DND-41 (cell line): ENCODE measurements around the gene EPS8L3.

Source experiments
- ATAC-seq: fragments of 200-7000 bp; cut with Tn5 transposase; 3 replicates; pipeline ENCODE4 v1.9.1; 2021; ENCODE audit warnings: low read depth; ENCODE audit not compliant: insufficient read depth
- DNase-seq: peaks from one replicate; pipeline ENCODE4 v3.0.0-alpha.2; 2020
- H2AFZ ChIP-seq: 2 replicates; pipeline ENCODE4 v1.6.0; 2012; ENCODE audit warnings: low read depth, low read length
- H3K27ac ChIP-seq: 2 replicates; pipeline ENCODE4 v1.5.1; 2012; ENCODE audit warnings: low read length, inconsistent platforms
- H3K27me3 ChIP-seq: fragments of 200-600 bp; sonication (generic); 2 replicates; pipeline ENCODE4 v1.6.0; 2012; ENCODE audit warnings: low read length, mild to moderate bottlenecking, inconsistent platforms; ENCODE audit not compliant: insufficient read depth, poor library complexity
- H3K36me3 ChIP-seq: 2 replicates; pipeline ENCODE4 v1.5.1; 2012; ENCODE audit warnings: low read length, inconsistent platforms; ENCODE audit not compliant: insufficient read depth
- H3K4me1 ChIP-seq: 2 replicates; pipeline ENCODE4 v1.5.1; 2012; ENCODE audit warnings: mild to moderate bottlenecking, low read length; ENCODE audit not compliant: insufficient read depth
- H3K4me2 ChIP-seq: 2 replicates; pipeline ENCODE4 v1.6.0; 2012; ENCODE audit warnings: mild to moderate bottlenecking, moderate library complexity, low read length, inconsistent platforms; ENCODE audit not compliant: insufficient read depth
- H3K4me3 ChIP-seq, 2 experiments: fragments of 200-600 bp in 1 of 2; shearing (Covaris generic) in 1 of 2; 2 replicates each; pipeline ENCODE4 v1.5.1; 2012 to 2016; ENCODE audit warnings: inconsistent platforms in 2 of 2, low read length in 2 of 2, mild to moderate bottlenecking in 2 of 2, low read depth in 1 of 2, moderate library complexity in 1 of 2
- H3K79me2 ChIP-seq: 2 replicates; pipeline ENCODE4 v1.6.0; 2012; ENCODE audit warnings: low read length, inconsistent platforms; ENCODE audit not compliant: insufficient read depth
- H3K9ac ChIP-seq: 2 replicates; pipeline ENCODE4 v1.6.0; 2012; ENCODE audit warnings: low read depth, mild to moderate bottlenecking, inconsistent platforms, low read length, moderate library complexity
- H3K9me3 ChIP-seq: 2 replicates; pipeline ENCODE4 v1.5.1; 2012; ENCODE audit warnings: low read length, moderate library complexity, mild to moderate bottlenecking, inconsistent platforms; ENCODE audit not compliant: insufficient read depth, severe bottlenecking
- H4K20me1 ChIP-seq: 2 replicates; pipeline ENCODE4 v1.6.0; 2012; ENCODE audit warnings: low read length; ENCODE audit not compliant: insufficient read depth
- EZH2 ChIP-seq: IDR thresholded peaks from 3 replicates; pipeline ENCODE4 v1.6.1; 2012; ENCODE audit warnings: borderline replicate concordance, low read depth, mild to moderate bottlenecking, moderate library complexity, low read length, inconsistent platforms; ENCODE audit not compliant: severe bottlenecking
- TF ChIP-seq, protein P1 (sequence below): IDR thresholded peaks from 2 replicates; pipeline ENCODE4 v1.5.1; 2012; ENCODE audit warnings: borderline replicate concordance, low read length, moderate library complexity, mild to moderate bottlenecking; ENCODE audit not compliant: poor library complexity, severe bottlenecking; ENCODE audit errors: extremely low read depth

EPS8L3 gene

DNA sequence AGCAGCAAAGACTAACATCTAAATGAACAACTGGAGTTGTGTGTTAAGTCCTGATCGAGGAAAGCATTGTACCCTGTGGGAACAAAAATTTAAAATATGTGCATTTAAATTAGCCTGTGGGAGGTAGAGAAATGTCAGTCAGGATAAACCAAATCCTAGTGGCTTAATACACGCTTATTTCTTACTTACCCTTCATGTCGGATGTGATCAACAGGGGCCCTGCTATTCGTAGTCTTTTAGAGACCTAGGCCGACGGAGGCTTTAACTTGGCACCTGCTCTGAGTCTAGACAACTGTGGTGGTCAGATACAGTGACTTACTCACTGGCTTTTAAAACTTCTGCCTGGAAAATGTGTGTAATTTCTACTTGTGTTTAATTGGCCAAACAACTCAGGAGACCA is 33.1 kb downstream of the EPS8L3 start:
- Histone ChIP-seq H3K79me2 (no peaks in the 10 kb centered on the region), H4K20me1 (no peaks in the 10 kb centered on the region), H3K36me3 (no peaks in the 10 kb centered on the region), H2AFZ (no peak overlapping the region), H3K27me3 (peaks cover 19% of the 10 kb centered on the region), H3K4me1 (no peaks in the 10 kb centered on the region), H3K4me3 (no peak overlapping the region), H3K9ac (no peak overlapping the region), H3K4me2 (no peak overlapping the region), H3K27ac (no peak overlapping the region), H3K9me3 (no peaks in the 10 kb centered on the region)
- ATAC-seq (no peak), DNase-seq (no peak)
- TF ChIP-seq, protein P1, sequence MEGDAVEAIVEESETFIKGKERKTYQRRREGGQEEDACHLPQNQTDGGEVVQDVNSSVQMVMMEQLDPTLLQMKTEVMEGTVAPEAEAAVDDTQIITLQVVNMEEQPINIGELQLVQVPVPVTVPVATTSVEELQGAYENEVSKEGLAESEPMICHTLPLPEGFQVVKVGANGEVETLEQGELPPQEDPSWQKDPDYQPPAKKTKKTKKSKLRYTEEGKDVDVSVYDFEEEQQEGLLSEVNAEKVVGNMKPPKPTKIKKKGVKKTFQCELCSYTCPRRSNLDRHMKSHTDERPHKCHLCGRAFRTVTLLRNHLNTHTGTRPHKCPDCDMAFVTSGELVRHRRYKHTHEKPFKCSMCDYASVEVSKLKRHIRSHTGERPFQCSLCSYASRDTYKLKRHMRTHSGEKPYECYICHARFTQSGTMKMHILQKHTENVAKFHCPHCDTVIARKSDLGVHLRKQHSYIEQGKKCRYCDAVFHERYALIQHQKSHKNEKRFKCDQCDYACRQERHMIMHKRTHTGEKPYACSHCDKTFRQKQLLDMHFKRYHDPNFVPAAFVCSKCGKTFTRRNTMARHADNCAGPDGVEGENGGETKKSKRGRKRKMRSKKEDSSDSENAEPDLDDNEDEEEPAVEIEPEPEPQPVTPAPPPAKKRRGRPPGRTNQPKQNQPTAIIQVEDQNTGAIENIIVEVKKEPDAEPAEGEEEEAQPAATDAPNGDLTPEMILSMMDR, result no peak
- TF ChIP-seq EZH2, result no peak

DNA sequence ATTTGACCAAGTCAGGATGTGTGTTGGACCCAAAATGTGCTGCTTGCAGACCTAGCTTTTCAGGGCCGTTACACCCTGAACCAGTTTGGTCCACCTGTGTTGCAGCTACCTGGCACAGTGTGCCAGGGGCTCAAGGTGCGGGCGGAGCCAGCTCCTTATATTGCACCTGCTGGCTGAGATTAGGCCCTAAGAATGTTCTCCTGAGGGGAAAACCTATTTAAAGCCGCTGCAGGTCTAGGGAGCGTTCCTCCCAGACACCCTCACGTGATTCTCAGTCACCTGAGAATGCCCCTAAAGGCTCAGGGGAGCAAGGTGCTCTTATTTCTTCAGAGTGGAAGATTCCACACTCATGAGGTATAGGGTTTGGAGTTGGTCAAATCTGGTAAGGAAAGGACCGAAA is 34.9 kb downstream of the EPS8L3 start:
- H3K4me2 ChIP-seq, result no peak overlapping the region
- no peak overlapping the region for H2AFZ ChIP-seq
- ATAC-seq (no peak), DNase-seq (no peak)
- H3K79me2 ChIP-seq, result no peaks in the 10 kb centered on the region
- no peaks in the 10 kb centered on the region for H3K36me3 ChIP-seq
- no peak overlapping the region for H3K4me3 ChIP-seq
- no peaks in the 10 kb centered on the region for H3K9me3 ChIP-seq
- no peaks in the 10 kb centered on the region for H3K4me1 ChIP-seq
- TF ChIP-seq, protein P1, result no peak
- no peak for TF ChIP-seq EZH2
- H3K27ac ChIP-seq, result no peak overlapping the region
- no peak overlapping the region for H3K9ac ChIP-seq
- H4K20me1 ChIP-seq, result no peaks in the 10 kb centered on the region
- peaks cover 23% of the 10 kb centered on the region for H3K27me3 ChIP-seq

DNA sequence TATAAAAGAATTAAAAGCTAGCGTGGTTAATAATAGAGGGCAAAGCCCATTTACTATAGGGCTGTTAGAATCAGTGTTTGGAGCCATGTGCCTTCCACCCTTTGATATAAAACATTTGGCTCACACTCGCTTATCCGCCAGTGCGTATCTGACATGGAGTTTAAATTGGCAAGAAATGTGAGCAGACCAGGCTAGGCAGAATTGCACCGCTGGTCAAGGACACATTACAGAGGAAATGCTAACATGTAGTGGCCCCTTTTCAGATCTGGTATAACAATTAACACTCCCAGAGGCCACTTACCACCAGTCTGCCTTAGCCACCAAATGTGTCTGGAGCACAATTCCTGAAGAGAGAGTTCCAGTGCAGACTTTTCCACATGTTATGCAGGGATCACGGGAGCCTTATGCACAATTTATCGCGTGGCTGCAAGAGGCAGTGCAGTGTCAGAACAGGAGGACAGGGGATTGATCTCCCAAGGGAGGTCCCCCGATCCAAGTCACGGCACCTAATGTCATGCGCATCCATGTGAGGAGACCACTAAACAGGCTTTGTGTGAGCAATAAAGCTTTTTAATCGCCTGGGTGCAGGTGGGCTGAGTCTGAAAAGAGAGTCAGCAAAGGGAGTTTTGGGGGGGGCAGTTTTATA is 36.9 kb downstream of the EPS8L3 start:
- Histone ChIP-seq H4K20me1 (no peaks in the 10 kb centered on the region), H3K9me3 (no peaks in the 10 kb centered on the region), H3K79me2 (no peaks in the 10 kb centered on the region), H3K4me2 (no peak overlapping the region), H2AFZ (no peak overlapping the region), H3K27ac (no peak overlapping the region), H3K36me3 (no peaks in the 10 kb centered on the region), H3K9ac (no peak overlapping the region), H3K4me1 (no peaks in the 10 kb centered on the region), H3K27me3 (peaks cover 16% of the 10 kb centered on the region), H3K4me3 (no peak overlapping the region)
- TF ChIP-seq, protein P1, result no peak
- TF ChIP-seq EZH2, result no peak
- DNase-seq (no peak), ATAC-seq (no peak)

DNA sequence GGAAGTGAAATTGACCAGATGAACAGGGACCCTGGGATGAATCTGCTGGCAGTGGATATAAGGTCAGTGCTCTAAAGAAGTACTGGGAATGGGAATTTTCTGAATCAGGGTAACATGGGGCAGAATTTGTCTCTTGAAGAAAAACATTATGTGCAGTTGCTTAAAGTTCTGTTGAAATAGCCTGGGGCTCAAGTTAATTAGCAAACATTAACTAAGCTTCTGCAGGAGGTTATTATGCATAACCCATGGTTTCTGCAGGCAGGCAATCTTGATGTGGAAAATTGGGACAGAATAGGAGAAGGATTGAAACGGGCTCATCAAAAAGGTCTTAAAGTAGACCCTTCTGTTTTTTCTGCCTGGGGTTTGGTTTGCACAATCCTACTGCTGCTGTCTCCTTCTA is 37.7 kb downstream of the EPS8L3 start:
- Histone ChIP-seq H3K4me1 (no peaks in the 10 kb centered on the region), H3K9me3 (no peaks in the 10 kb centered on the region), H4K20me1 (no peaks in the 10 kb centered on the region), H3K9ac (no peak overlapping the region), H3K4me3 (no peak overlapping the region), H3K27me3 (peaks cover 17% of the 10 kb centered on the region), H3K27ac (no peak overlapping the region), H3K4me2 (no peak overlapping the region), H2AFZ (no peak overlapping the region), H3K36me3 (no peaks in the 10 kb centered on the region), H3K79me2 (no peaks in the 10 kb centered on the region)
- TF ChIP-seq, protein P1, result no peak
- no peak for TF ChIP-seq EZH2
- ATAC-seq, result no peak
- DNase-seq, result no peak
